ENCODE measurements around the gene SOD2. TPM values are rescaled to one million over a fixed set of nuclear protein-coding genes. Genes with fewer than 3 reads are reported as not detected.
"Not testable (repeated sequence)": the region's sequence is repeated elsewhere in the genome, so short reads cannot be mapped to it uniquely, and the experiment has no call there.

SOD2 gene
- total and polyA plus RNA-seq, 9 of the 15 experiments (the other 6 are each of a cell fraction or from before 2014, with no cell fraction given) = 39.8 to 140 (median 95.8) TPM

- peak; percentile 38; the same call in 1 of the 2 replicates for TF ChIP-seq JUND (IDR thresholded peaks at IDR 0.05; ENCODE audit: borderline replicate concordance, low read depth, low read length)
- peak; percentile 12; the same call in 1 of the 3 replicates for TF ChIP-seq JUND (tag; IDR thresholded peaks at IDR 0.05; ENCODE audit: borderline replicate concordance, low read depth, low read length)
- TF ChIP-seq, protein P1, sequence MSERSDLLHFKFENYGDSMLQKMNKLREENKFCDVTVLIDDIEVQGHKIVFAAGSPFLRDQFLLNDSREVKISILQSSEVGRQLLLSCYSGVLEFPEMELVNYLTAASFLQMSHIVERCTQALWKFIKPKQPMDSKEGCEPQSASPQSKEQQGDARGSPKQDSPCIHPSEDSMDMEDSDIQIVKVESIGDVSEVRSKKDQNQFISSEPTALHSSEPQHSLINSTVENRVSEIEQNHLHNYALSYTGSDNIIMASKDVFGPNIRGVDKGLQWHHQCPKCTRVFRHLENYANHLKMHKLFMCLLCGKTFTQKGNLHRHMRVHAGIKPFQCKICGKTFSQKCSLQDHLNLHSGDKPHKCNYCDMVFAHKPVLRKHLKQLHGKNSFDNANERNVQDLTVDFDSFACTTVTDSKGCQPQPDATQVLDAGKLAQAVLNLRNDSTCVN (CRISPR knock-in tag; IDR thresholded peaks at IDR 0.05) = no peak
- no peak for TF ChIP-seq ZBTB34 (CRISPR knock-in tag; IDR thresholded peaks at IDR 0.05)
Measured at GRCh38 chr6:159691133-159691962, 1.7 kb downstream of the SOD2 start (continued).

- BruUV-seq (replicated peaks); H3K4me2 ChIP-seq (ENCODE audit: insufficient read depth, low read length); DNase-seq (ENCODE audit: extremely low read depth in 1 of 4, low spot score in 3 of 4); FAIRE-seq; in situ Hi-C loops (cut with MboI); ATAC-seq; H2AFZ ChIP-seq (ENCODE audit: low read depth, low read length); H3K9me3 ChIP-seq (replicated peaks; ENCODE audit: control insufficient read depth, insufficient read depth, low read depth, low read length); H3K9ac ChIP-seq (ENCODE audit: insufficient read depth in 1 of 2, low read depth in 2 of 2, low read length in 2 of 2); H3K27ac ChIP-seq (ENCODE audit: extremely low read depth, low read depth, low read length); H4K20me1 ChIP-seq (replicated peaks; ENCODE audit: control insufficient read depth, insufficient read depth, low read length); H3K9me1 ChIP-seq (ENCODE audit: control insufficient read depth, insufficient read depth, low read length); H3K4me3 ChIP-seq; H3K27me3 ChIP-seq (ENCODE audit: control insufficient read depth in 2 of 2, insufficient read depth in 2 of 2, low read length in 2 of 2): not testable (repeated sequence)
- intact Hi-C loops (cut with micrococcal nuclease) = loop anchor here (5.0 kb wide), 1 partner anchor 412 kb away; no protein-coding TSS in a partner anchor
- Histone ChIP-seq H3K36me3 (ENCODE audit: control insufficient read depth, insufficient read depth, low read length) (peaks cover 69% of the 10 kb centered on the region), H3K4me1 (replicated peaks in 1 of 2; ENCODE audit: control insufficient read depth in 2 of 2, insufficient read depth in 2 of 2, low read length in 2 of 2) (peaks cover 19 to 24% of the 10 kb centered on the region in 2 experiments; a peak in 4 of 5 replicates), H3K79me2 (ENCODE audit: control insufficient read depth, insufficient read depth, low read length) (peaks cover 67% of the 10 kb centered on the region)
- POLR2A ChIA-PET = interaction anchor here (0.6 to 3.1 kb wide), 5 partner anchors 8 to 163 kb away, joined by 3 to 12 read pairs (median 4); partner anchors contain the start of gene TCP1
- 94% methylated on average over 13 of the region's 13 CpGs for WGBS (ENCODE audit: insufficient coverage, low coverage, missing lambda C conversion rate)
- CTCF ChIA-PET (ENCODE audit: low intra/inter-chr PET ratio) = interaction anchor here (0.5 to 1.1 kb wide), 2 partner anchors 766 to 1596 kb away, joined by 3 read pairs; no protein-coding TSS in a partner anchor
Measured at GRCh38 chr6:159690135-159690534, 2.9 kb downstream of the SOD2 start.
